H9 (cell line): ENCODE data around the gene L3MBTL4. TPM values are rescaled to one million over a fixed set of nuclear protein-coding genes. Genes with fewer than 3 reads are reported as not detected.

Experiments used
- DNase-seq: peaks from one replicate; pipeline ENCODE4 v3.0.0-alpha.2; 2017
- H2AFZ ChIP-seq: one replicate; pipeline ENCODE4 v1.6.1; 2013; ENCODE audit warnings: mild to moderate bottlenecking, low read length, control low read depth, moderate library complexity
- H2AK5ac ChIP-seq: 2 replicates; pipeline ENCODE4 v1.6.1; 2013; ENCODE audit warnings: low read length, control low read depth, mixed read lengths; ENCODE audit not compliant: insufficient read length
- H2BK120ac ChIP-seq: one replicate; pipeline ENCODE4 v1.6.1; 2013; ENCODE audit warnings: low read depth, mild to moderate bottlenecking, low read length, control low read depth, inconsistent platforms; ENCODE audit not compliant: poor library complexity, severe bottlenecking
- H2BK12ac ChIP-seq: 2 replicates; pipeline ENCODE4 v1.6.1; 2013; ENCODE audit warnings: low read length, control low read depth, mixed read lengths, low read depth; ENCODE audit not compliant: insufficient read length
- H2BK15ac ChIP-seq: 2 replicates; pipeline ENCODE4 v1.6.1; 2013; ENCODE audit warnings: low read depth, low read length, control low read depth
- H2BK20ac ChIP-seq: one replicate; pipeline ENCODE4 v1.6.1; 2013; ENCODE audit warnings: low read depth, mild to moderate bottlenecking, low read length, control low read depth, inconsistent platforms; ENCODE audit not compliant: poor library complexity, severe bottlenecking
- H2BK5ac ChIP-seq: 2 replicates; pipeline ENCODE4 v1.6.1; 2013; ENCODE audit warnings: low read length, control low read depth, mixed read lengths; ENCODE audit not compliant: insufficient read length
- H3K14ac ChIP-seq: 2 replicates; pipeline ENCODE4 v1.6.1; 2013; ENCODE audit warnings: low read length, control low read depth; ENCODE audit not compliant: insufficient read depth
- H3K18ac ChIP-seq: 2 replicates; pipeline ENCODE4 v1.6.1; 2013; ENCODE audit warnings: low read depth, mild to moderate bottlenecking, mixed read lengths, low read length, control low read depth; ENCODE audit not compliant: insufficient read length
- H3K23ac ChIP-seq: 2 replicates; pipeline ENCODE4 v1.6.1; 2013; ENCODE audit warnings: low read length, control low read depth, mixed read lengths, low read depth; ENCODE audit not compliant: insufficient read length
- H3K23me2 ChIP-seq: 2 replicates; pipeline ENCODE4 v1.6.1; 2013; ENCODE audit warnings: low read depth, mild to moderate bottlenecking, mixed read lengths, low read length, control low read depth; ENCODE audit not compliant: insufficient read length, poor library complexity, severe bottlenecking
- H3K27ac ChIP-seq: 2 replicates; pipeline ENCODE4 v1.5.1; 2013; ENCODE audit warnings: low read length, control low read depth, mixed read lengths, low read depth; ENCODE audit not compliant: insufficient read length
- H3K27me3 ChIP-seq: 2 replicates; pipeline ENCODE4 v1.6.1; 2013; ENCODE audit warnings: low read length, control low read depth, inconsistent platforms; ENCODE audit not compliant: insufficient read depth
- H3K4ac ChIP-seq: 2 replicates; pipeline ENCODE4 v1.6.1; 2013; ENCODE audit warnings: low read depth, mild to moderate bottlenecking, control low read depth, inconsistent platforms, low read length, moderate library complexity
- H3K4me1 ChIP-seq: 2 replicates; pipeline ENCODE4 v1.6.1; 2013; ENCODE audit warnings: low read length, control low read depth, inconsistent platforms; ENCODE audit not compliant: insufficient read depth
- H3K4me2 ChIP-seq: 2 replicates; pipeline ENCODE4 v1.6.1; 2013; ENCODE audit warnings: low read length, control low read depth, mixed read lengths; ENCODE audit not compliant: insufficient read length, insufficient read depth
- H3K56ac ChIP-seq: 2 replicates; pipeline ENCODE4 v1.6.1; 2013; ENCODE audit warnings: low read depth, mild to moderate bottlenecking, mixed read lengths, low read length, control low read depth; ENCODE audit not compliant: insufficient read length
- H3K79me1 ChIP-seq: 2 replicates; pipeline ENCODE4 v1.6.1; 2013; ENCODE audit warnings: low read depth, mild to moderate bottlenecking, moderate library complexity, low read length, control low read depth, inconsistent platforms; ENCODE audit not compliant: insufficient read depth, poor library complexity, severe bottlenecking
- H3K79me2 ChIP-seq: 2 replicates; pipeline ENCODE4 v1.6.1; 2013; ENCODE audit warnings: low read length, control low read depth, inconsistent platforms; ENCODE audit not compliant: insufficient read depth
- H3K9ac ChIP-seq: 2 replicates; pipeline ENCODE4 v1.6.1; 2013; ENCODE audit warnings: low read length, control low read depth, mixed read lengths; ENCODE audit not compliant: insufficient read length; ENCODE audit errors: extremely low read depth
- H3K9me3 ChIP-seq: one replicate; pipeline ENCODE4 v1.6.1; 2013; ENCODE audit warnings: low read depth, low read length, inconsistent platforms; ENCODE audit not compliant: control insufficient read depth
- H3T11ph ChIP-seq: one replicate; pipeline ENCODE4 v1.6.1; 2013; ENCODE audit warnings: mild to moderate bottlenecking, low read length, control low read depth, inconsistent platforms
- H4K20me1 ChIP-seq: one replicate; pipeline ENCODE4 v1.6.1; 2013; ENCODE audit not compliant: control insufficient read depth, insufficient read length, insufficient read depth
- H4K5ac ChIP-seq: 2 replicates; pipeline ENCODE4 v1.6.1; 2013; ENCODE audit warnings: low read depth, mild to moderate bottlenecking, mixed read lengths, low read length, control low read depth; ENCODE audit not compliant: insufficient read length
- H4K8ac ChIP-seq: replicated peaks from 2 replicates; pipeline ENCODE4 v1.6.1; 2013; ENCODE audit warnings: low read length, control low read depth, mixed read lengths, low read depth; ENCODE audit not compliant: insufficient read length
- H4K91ac ChIP-seq: 2 replicates; pipeline ENCODE4 v1.6.1; 2013; ENCODE audit warnings: low read depth, mild to moderate bottlenecking, moderate library complexity, mixed read lengths, low read length, control low read depth; ENCODE audit not compliant: insufficient read length
- H3K27ac Mint-ChIP-seq, 3 experiments: 2 replicates in 2 of 3; 3 replicates in 1 of 3; pipeline ENCODE4 v1.8.0; 2020 to 2021; ENCODE audit warnings: mixed read lengths in 3 of 3, mild to moderate bottlenecking in 1 of 3, moderate library complexity in 1 of 3
- H3K27me3 Mint-ChIP-seq: 2 replicates; pipeline ENCODE4 v1.8.0; 2021; ENCODE audit warnings: low read depth, mild to moderate bottlenecking, moderate library complexity, mixed read lengths
- H3K36me3 Mint-ChIP-seq, 3 experiments: 2 replicates in 2 of 3; 3 replicates in 1 of 3; pipeline ENCODE4 v1.8.0; 2020 to 2021; ENCODE audit warnings: low read depth in 3 of 3, mixed read lengths in 3 of 3; ENCODE audit not compliant: insufficient read depth in 1 of 3
- H3K4me1 Mint-ChIP-seq, 2 experiments: 2 replicates each; pipeline ENCODE4 v1.8.0; 2020; ENCODE audit warnings: mixed read lengths in 2 of 2
- H3K4me3 Mint-ChIP-seq, 2 experiments: 2 replicates in 1 of 2; 3 replicates in 1 of 2; pipeline ENCODE4 v1.8.0; 2020 to 2021; ENCODE audit warnings: mild to moderate bottlenecking in 2 of 2, mixed read lengths in 2 of 2, moderate library complexity in 1 of 2
- H3K9me3 Mint-ChIP-seq, 2 experiments: 2 replicates in 1 of 2; 3 replicates in 1 of 2; pipeline ENCODE4 v1.8.0; 2020; ENCODE audit warnings: mild to moderate bottlenecking in 2 of 2, mixed read lengths in 2 of 2, moderate library complexity in 1 of 2
- CTCF ChIP-seq: fragments of 200-600 bp; sonication (generic); conservative IDR thresholded peaks from 3 replicates; pipeline ENCODE4 v1.8.0; 2021; ENCODE audit warnings: antibody characterized with exemption, mild to moderate bottlenecking
- WGBS: extraction: QIAGEN DNeasy Blood & Tissue Kit; methylation state at CpG from one replicate; pipeline ENCODE4 v1.1.7; 2013; ENCODE audit warnings: missing lambda C conversion rate, low lambda C conversion rate, mixed read lengths; ENCODE audit not compliant: insufficient read length; ENCODE audit errors: extremely low coverage; 5-methylcytosine and 5-hydroxymethylcytosine counted together
- total RNA-seq: library from RNA; stranded (reverse); gene quantifications from 2 replicates; pipeline ENCODE4 v1.2.1, GENCODE V29; 2021

L3MBTL4 gene
- total RNA-seq, 1 experiment from 2014 or later: 1.9 TPM

GRCh38 chr18:5962362-5962761 lies 452.3 kb downstream of the L3MBTL4 start:
- no peaks in the 10 kb centered on the region for H3K27me3 ChIP-seq
- no peak overlapping the region for H3K27ac ChIP-seq
- no peaks in the 10 kb centered on the region for H3K79me1 ChIP-seq
- no peak overlapping the region for H3K4me2 ChIP-seq
- H3K56ac ChIP-seq: no peak overlapping the region
- no peaks in the 10 kb centered on the region for H4K20me1 ChIP-seq
- no peaks in the 10 kb centered on the region for H3K9me3 ChIP-seq
- H3K14ac ChIP-seq: no peak overlapping the region; the same call in 1 of the 2 replicates
- H2BK5ac ChIP-seq: no peak overlapping the region
- no peak overlapping the region for H3K23ac ChIP-seq
- H4K5ac ChIP-seq: no peak overlapping the region
- H3K79me2 ChIP-seq: no peaks in the 10 kb centered on the region
- H3K18ac ChIP-seq: no peak overlapping the region
- no peak overlapping the region for H4K91ac ChIP-seq
- no peaks in the 10 kb centered on the region for H3K4me1 ChIP-seq
- H3K27ac Mint-ChIP-seq: no peak overlapping the region; a peak in 1 of 7 replicates
- H2AFZ ChIP-seq: no peak overlapping the region
- no peak overlapping the region for H3K4ac ChIP-seq
- no peak overlapping the region for H2BK12ac ChIP-seq
- H2BK20ac ChIP-seq: no peak overlapping the region
- no CpG with 5 or more reads among the region's 6 CpGs for WGBS
- no peak overlapping the region for H2BK15ac ChIP-seq
- no peak overlapping the region for H3K4me3 Mint-ChIP-seq
- DNase-seq: no peak
- H2BK120ac ChIP-seq: no peak overlapping the region
- no peaks in the 10 kb centered on the region for H3K36me3 Mint-ChIP-seq
- no peaks in the 10 kb centered on the region for H3K23me2 ChIP-seq
- H3K27me3 Mint-ChIP-seq: peaks cover 11% of the 10 kb centered on the region
- no peak overlapping the region for H2AK5ac ChIP-seq
- no peaks in the 10 kb centered on the region for H3K9me3 Mint-ChIP-seq
- H3T11ph ChIP-seq: no peak overlapping the region
- no peak overlapping the region for H3K9ac ChIP-seq
- peaks cover 22% of the 10 kb centered on the region in 2 experiments for H3K4me1 Mint-ChIP-seq
- no peak overlapping the region for H4K8ac ChIP-seq
- no peak for TF ChIP-seq CTCF
